NCI-H1930 (cell line): ENCODE data around the gene TMEM51.

Source experiments
- DNase-seq, 2 experiments: peaks; one replicate each; lab custom pipeline; 2025; lab: John Stamatoyannopoulos, UW

Gene TMEM51

GRCh38 chr1:15177710-15178166 lies 24.2 kb downstream of the TMEM51 start:
- DNase-seq = no peak

- no peak for DNase-seq
Measured at GRCh38 chr1:15178571-15179484, 25.3 kb downstream of the TMEM51 start.

GRCh38 chr1:15179485-15179883 lies 25.9 kb downstream of the TMEM51 start:
- no peak for DNase-seq

GRCh38 chr1:15180189-15180588 lies 26.6 kb downstream of the TMEM51 start:
- no peak for DNase-seq

DNA sequence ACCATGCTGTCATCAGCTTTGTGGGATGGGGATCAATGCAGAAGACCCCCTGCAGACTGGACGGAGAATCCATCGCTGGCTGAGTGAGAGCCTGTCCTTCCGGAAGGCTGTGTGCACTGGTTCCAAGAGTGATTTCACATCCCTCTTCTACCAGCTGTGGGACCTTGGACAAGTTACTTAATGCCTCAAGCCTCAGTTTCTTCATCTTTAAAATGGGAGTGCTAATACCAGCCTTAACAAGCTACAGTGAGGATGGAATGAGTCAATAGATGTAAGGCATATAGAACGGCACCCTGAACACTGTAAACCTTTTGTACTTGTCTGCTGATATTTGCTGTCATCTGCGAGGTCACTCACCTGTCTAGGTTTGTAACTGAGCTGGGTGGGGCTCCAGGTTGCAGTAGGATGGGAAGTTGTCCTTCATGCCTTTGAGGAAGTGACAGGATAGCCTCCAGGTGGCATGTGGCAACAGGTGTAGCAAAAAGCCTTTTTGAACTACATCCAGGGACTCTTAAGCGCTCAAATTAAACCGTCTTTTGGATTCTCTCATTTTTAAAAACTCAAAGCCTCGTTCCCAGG lies 27.5 kb downstream of the TMEM51 start:
- no peak for DNase-seq

DNA sequence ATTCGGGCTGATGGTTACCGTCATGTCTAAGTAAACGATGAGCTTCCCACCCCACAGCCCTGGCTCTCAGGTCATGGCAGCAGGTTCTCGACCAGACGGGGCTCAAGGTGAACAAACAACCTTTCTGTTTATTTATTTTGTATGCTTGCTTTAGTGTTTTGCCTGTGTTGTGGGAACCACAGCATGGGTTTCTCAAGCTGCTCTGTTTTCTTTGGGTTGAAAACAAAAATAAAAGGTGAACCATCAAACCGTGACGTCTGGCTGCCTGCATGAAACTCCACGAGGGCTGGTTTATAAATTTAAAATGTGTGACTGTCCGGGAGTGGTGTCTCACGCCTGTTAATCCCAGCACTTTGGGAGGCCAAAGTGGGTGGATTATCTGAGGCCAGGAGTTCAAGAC lies 28.0 kb downstream of the TMEM51 start:
- no peak for DNase-seq

DNA sequence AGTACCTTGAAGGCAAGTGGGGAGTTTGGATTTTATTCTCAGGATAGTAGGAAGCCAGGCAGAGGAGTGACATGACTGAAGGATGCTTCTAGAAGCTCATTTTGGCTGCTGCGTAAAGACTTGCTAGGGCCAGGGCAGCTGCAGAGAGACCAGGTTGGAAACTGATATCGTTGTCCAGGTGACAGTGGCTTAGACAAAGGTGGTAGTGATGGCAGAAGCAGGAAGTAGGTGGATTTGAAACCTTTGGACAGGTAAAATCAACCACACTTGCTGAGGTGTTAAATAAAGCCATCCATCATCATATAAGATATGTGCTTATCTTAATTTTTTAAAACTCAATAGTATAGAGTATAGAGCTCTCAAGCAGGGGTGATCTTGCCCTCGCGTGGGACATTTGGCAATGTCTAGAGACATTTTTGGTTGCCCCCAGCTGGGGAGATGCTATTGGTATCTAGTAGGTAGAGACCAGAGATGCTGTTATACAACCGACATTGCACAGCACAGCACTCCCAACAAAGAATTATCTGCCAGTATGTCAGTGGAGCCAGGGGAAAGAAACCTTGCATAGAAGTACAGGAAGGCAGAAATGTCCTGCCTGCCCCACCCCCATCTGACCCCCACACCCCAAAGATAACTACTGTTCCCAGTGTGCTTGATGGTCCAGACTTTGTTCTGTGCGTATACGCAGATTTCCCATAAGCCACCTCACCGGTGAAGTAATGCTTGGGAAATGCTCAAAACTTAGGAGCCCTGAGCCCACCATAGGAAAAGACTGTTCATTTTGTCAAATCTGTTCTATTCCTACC lies 31.1 kb downstream of the TMEM51 start:
- DNase-seq = no peak

GRCh38 chr1:15185617-15186016 lies 32.1 kb downstream of the TMEM51 start:
- DNase-seq = no peak

DNA sequence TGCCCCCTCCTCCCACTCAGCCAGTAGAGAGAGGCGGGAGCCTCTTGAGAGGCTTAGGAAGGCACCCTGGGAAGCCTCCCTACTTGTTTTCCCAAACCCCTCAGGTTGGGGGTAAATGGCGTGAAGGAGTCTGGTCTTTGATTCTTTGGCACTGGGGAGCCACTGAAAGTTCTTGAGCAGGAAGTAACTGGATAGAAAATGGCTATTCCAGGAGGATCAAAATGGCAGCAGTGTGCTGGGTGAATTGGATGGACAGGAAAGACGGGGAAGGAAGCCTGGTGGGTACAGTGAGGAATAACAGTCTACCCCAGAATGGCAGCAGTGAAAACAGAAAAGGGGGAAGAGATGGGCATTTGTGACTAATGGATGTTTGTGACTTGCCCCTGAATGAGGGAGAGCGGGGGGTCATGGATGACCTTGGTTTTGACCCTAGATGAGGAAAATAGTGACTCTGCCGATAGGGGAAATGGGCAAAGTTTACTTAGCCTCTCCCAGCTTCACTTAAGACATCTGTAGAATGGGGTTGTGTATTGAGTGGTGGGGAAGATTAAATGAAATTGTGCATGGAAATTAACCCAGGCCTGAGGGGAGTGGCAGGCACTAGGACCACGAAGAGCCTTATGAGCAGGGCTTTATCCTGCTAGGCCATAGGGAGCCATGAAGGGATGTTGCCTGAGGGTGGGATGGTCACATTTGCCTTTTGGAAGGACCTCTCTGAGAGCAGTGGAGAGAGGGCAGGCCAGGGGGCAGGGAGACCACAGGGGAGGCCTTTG lies 32.7 kb downstream of the TMEM51 start:
- no peak for DNase-seq

DNA sequence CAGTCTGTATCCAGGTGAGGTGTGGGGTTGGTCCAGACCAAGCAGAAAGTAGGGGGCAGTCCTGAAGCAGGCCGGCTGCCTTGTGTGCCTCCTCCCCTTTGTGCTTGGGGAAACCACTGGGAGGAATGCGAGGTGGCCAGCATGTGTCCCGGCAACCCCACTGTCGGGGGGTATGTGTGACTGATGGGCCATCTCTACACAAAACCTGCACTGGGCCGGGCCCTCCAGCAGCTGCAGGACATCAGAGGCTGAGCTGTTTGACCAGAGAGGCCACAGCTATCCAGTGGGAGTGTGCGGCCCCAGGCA lies 33.3 kb downstream of the TMEM51 start:
- no peak for DNase-seq

DNA sequence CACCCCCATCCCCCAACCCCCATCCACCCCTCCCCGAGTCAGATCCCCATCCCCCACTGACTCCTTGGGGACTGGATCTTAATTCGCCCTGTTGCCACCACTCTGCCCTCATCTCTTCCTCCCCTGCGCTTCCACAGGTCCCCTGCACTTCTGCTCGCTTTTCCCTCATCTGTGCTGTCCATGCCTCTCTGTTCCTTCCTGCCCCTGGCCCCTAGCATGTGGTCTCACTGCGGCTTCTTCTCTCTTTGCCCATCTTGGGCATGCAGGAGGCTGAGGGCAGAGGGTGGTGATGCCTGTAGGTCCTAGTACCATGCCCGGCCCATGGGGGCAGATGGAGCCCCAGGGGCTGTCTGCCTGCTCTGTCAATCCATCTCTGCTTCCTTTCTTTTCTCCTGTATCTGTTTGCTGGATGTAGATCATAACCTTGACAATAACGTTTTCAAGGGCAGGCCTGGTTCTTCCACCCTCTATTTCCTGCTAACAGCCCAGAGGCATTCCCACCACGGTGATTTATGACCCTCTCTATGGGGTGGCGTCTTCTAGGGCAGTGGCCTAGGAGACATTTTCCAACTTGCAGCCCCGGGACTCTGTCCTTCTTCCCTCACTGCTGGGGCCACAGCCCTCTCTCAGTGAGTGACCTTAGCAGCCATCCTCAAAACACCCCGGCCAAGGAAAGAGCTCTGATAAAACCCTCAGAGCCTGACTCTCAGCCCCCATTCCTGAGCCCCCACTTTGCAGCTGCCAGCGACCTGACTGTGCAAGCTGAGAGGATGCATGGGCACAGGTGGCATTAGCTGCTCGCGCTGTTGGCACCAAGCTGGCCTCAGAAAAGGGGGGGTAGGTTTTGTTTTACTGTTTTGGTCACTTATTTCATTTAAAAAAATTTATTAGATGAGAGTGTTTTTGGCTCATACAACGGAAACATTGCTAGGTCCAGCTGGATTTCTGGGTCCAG lies 33.9 kb downstream of the TMEM51 start:
- no peak for DNase-seq

- DNase-seq = no peak
Measured at GRCh38 chr1:15188130-15188524, 34.6 kb downstream of the TMEM51 start.

DNA sequence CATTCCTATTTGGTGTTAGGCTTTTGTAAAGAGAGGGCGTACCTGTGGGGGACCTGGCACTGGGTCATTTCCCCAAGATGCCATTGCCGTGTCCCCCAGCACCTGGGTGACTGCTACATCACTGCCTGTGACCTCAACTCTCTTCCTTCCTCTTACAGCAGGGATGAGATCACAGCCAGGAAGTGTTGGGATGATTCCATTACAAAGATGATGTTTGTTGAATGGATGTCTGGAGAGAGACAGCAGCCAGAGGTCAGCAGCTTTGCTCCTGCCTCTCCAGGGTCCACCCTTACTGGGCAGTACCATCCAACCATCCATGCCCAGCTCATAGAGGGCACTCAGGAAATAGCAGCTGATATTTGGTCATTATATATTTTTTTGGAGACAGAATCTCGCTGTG lies 35.1 kb downstream of the TMEM51 start:
- no peak for DNase-seq

DNA sequence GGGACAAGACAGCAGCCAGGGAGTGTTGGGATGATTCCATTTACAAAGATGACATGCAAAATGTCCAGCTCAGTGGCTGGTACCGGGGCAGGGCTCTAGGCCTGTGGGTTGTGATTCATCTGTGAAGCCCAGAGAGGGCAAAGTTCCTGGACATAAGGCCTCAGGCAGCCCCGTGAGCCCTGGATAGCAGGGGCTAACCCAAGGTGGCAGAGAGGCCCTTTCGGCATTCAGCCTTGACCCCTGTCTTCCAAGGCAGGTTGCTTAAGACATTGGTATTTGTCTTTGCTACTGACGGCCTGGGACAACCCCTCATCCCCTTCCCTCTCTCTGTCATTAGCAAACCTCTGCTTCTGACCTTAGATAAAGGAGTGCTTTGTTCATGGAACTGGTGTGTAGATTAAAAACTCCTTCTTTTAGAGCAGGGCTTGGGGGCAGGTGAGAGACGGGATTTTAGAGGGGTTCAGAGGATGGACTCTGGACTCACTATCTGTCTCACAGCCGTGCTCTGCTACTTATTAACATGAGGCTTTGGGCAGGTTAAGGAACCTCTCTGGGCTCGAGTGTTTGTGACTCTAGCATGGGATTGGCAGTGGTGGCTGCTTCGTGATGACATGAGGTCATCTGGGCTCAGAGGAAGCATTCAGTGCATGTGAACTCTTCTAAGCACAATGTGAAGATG lies 36.3 kb downstream of the TMEM51 start:
- no peak for DNase-seq

- no peak for DNase-seq
Measured at GRCh38 chr1:15191267-15191666, 37.7 kb downstream of the TMEM51 start.

DNA sequence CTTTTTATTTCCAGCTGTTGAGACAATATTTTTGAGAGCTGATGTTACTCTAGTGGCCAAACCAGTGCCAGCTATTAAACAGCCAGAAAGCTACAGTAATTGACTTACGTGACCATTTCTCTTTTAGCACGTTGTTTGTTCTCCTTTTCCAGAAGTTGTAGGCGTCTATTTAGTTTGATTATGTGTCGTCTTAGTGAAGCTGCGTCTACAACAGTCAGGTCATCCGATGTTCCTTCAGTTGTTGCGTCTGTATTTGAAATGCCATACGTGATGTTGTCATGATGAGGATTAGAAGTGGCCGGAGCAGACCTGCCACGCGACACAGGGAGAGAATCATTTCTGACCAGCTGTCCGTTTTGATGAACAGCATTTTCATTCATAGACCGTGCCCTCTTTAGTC lies 38.2 kb downstream of the TMEM51 start:
- DNase-seq = no peak

GRCh38 chr1:15192916-15193550 lies 39.5 kb downstream of the TMEM51 start:
- no peak for DNase-seq

GRCh38 chr1:15195420-15196052 lies 42.0 kb downstream of the TMEM51 start:
- no peak for DNase-seq

DNA sequence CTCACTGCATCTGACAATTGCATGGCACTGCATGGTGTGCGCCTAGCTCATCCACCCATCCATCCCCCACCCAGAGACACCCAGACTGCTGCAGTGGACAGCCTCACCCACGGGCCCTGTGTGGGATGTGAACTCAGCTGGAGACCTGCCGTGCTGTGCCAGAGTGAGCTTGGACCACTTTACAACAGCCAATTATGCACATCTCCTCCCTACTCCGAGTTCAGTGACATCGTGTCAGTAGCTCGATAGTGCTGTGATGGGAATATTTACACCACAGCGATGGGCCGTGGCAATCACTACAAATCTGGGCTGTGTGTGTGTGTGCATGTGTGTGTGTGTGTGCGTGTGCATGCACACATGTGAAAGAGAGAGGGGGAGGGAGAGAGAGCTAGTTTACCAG lies 42.5 kb downstream of the TMEM51 start:
- no peak for DNase-seq
